Measurements from ENCODE around the gene PREPL. TPM values are rescaled to one million over a fixed set of nuclear protein-coding genes. Genes with fewer than 3 reads are reported as not detected.

PREPL gene
- total RNA-seq, 1 donor: 78.4 TPM

DNA sequence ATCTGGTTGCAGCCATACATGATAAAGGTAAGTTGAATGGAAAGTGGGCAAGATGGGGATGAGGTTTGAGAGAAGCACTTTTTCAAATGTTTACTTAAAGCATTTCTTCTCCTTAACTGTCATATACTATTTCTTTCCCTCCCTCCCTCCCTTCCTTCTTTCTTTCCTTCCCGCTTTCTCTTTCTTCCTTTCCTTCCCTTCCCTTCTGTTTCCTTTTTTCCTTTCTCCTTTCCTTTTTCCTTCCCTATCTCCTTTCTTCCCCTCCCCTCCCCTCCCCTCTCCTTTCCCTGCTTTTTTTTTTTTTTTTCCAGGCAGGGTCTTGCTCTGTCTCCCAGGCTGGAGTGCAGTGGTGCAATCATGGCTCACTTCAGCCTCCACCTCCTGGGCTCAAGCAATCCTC, 80.4 kb downstream of the PREPL start:
- TF ChIP-seq, protein P1, sequence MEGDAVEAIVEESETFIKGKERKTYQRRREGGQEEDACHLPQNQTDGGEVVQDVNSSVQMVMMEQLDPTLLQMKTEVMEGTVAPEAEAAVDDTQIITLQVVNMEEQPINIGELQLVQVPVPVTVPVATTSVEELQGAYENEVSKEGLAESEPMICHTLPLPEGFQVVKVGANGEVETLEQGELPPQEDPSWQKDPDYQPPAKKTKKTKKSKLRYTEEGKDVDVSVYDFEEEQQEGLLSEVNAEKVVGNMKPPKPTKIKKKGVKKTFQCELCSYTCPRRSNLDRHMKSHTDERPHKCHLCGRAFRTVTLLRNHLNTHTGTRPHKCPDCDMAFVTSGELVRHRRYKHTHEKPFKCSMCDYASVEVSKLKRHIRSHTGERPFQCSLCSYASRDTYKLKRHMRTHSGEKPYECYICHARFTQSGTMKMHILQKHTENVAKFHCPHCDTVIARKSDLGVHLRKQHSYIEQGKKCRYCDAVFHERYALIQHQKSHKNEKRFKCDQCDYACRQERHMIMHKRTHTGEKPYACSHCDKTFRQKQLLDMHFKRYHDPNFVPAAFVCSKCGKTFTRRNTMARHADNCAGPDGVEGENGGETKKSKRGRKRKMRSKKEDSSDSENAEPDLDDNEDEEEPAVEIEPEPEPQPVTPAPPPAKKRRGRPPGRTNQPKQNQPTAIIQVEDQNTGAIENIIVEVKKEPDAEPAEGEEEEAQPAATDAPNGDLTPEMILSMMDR (IDR thresholded peaks at IDR 0.05; ENCODE audit: insufficient read depth, low read length): no peak
- no peak for DNase-seq (ENCODE audit: low read depth)
- H3K4me3 ChIP-seq (ENCODE audit: low read depth, low read length): no peak overlapping the region

DNA sequence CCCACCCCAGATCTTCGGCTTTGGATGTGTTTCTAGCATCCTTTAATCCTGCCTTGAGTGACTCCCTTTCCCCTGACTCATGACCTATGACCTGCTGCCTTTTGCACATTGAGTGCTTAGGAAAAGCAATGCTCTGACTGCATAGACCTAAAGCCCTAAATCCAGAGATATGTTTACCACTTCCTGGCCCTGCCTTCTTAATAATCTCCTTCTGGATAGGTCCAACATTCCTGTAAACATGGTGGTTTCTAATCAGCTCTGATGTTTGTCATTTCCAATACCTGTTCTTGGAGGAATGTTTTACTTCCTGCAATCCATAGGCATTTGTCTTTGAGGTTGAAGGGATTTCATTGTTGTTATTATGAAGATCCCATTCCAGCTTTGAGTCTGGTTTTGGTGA, 83.8 kb downstream of the PREPL start:
- no peak overlapping the region for H3K4me3 ChIP-seq (ENCODE audit: low read depth, low read length)
- no peak for DNase-seq (ENCODE audit: low read depth)
- TF ChIP-seq, protein P1 (IDR thresholded peaks at IDR 0.05; ENCODE audit: insufficient read depth, low read length): no peak

DNA sequence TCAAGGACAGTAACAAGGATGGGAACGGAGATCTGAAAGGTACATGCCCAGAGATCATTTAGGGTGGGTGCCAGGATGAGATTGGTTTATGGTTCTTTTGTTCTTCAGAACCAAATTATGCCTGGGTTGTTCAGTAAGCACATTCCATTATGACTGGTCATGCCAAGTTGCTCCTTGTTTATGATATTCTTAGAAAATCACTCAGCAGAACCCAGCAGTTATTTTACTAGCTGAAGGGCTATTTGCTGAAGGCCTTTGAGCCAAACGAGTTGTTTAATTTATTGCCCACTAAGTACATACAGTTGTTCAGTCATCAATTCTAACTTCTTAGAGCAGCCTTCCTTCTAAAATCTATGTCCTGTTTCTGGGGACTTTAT, 85.4 kb downstream of the PREPL start:
- TF ChIP-seq, protein P1 (IDR thresholded peaks at IDR 0.05; ENCODE audit: insufficient read depth, low read length): no peak
- peak; percentile 30 for DNase-seq (ENCODE audit: low read depth)
- H3K4me3 ChIP-seq (ENCODE audit: low read depth, low read length): no peak overlapping the region

DNA sequence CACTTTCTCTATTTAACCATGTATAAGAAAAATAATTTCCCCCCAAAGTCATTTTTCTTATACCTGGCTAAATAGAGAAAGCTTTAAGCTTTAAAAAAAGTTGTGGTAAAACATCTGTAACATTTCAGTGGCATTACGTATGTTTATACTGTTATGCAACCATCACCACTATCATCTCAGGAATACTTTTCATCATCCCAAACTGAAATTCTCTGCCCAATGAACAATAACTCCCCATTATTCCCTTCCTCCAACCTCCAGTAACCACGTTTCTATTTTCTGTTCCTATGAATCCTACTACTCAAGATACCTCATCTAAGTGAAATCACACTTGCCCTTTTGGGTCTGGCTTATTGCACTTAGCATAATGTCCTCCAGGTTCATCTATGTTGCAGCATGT, 87.7 kb downstream of the PREPL start:
- peak; percentile 25 for DNase-seq (ENCODE audit: low read depth)
- TF ChIP-seq, protein P1 (IDR thresholded peaks at IDR 0.05; ENCODE audit: insufficient read depth, low read length): no peak
- no peak overlapping the region for H3K4me3 ChIP-seq (ENCODE audit: low read depth, low read length)

DNA sequence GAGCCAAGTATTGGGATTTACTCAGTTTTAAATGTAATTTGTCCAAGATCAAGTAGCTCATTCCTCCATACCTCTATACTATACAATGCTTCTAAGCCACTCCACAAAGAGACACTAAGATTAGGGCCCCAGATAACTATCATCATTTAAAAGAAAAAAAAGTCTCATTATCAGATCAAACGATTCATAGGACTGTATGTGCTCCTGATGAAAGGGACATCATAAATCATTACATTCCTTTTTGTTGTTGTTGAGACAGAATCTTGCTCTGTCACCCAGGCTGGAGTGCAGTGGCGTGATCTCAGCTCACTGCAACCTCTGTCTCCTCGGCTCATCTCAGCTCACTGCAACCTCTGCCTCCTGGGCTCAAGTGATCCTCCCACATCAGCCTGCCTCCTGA, 88.2 kb downstream of the PREPL start:
- TF ChIP-seq, protein P1 (IDR thresholded peaks at IDR 0.05; ENCODE audit: insufficient read depth, low read length): no peak
- DNase-seq (ENCODE audit: low read depth): no peak
- no peak overlapping the region for H3K4me3 ChIP-seq (ENCODE audit: low read depth, low read length)

DNA sequence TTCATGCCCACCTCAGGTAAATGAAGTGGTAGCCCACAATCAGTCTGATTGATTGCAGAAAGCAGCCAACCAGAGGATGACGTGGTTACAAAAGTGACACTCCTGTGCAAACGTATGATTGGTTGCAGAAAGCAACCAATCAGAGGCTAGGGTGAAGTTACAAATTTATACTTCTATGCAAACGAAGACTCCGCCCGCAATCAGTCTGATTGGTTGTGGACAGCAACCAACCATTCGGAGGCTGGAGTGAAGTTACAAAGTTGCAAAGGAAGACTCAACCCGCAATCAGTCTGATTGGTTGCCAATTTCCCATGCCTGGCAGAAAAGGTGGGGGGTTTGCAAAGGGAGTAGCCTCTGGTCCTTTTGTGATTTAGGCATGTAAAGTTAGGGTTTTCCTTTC, 90.0 kb downstream of the PREPL start:
- H3K4me3 ChIP-seq (ENCODE audit: low read depth, low read length): no peak overlapping the region
- TF ChIP-seq, protein P1 (IDR thresholded peaks at IDR 0.05; ENCODE audit: insufficient read depth, low read length): no peak
- no peak for DNase-seq (ENCODE audit: low read depth)

DNA sequence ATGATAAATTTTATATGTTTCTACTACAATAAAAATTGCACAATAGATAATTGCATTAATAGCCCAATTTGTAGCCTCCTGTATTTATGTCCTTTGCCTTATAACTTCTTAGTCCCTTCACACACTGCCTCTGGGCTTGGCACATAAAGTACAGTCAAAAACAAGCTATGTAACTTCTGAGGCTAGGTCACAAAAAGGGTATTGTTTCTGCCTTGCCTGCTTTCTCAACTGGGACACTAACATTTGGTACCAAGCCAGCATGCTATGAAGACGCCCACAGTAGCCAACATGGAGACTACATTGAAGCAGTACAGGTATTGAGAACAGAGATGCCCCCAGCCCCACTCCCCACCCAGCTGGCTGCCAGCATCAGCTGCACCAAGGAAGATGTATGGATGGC, 91.5 kb downstream of the PREPL start:
- DNase-seq (ENCODE audit: low read depth): no peak
- TF ChIP-seq, protein P1 (IDR thresholded peaks at IDR 0.05; ENCODE audit: insufficient read depth, low read length): no peak
- no peak overlapping the region for H3K4me3 ChIP-seq (ENCODE audit: low read depth, low read length)

Measured in fibroblast of the aortic adventitia (primary cell).